Stimulated activated CD4-positive, alpha-beta T cell treated with anti-CD3 and anti-CD28 coated beads, Interleukin-12 subunit alpha, Interleukin-12 subunit beta, amount 100 ng/mL, for 4 hours (primary cell): Measurements from ENCODE around the gene USP17L27.
"Not testable (repeated sequence)": the region's sequence is repeated elsewhere in the genome, so short reads cannot be mapped to it uniquely, and the experiment has no call there.

Source experiments
- DNase-seq: peaks from one replicate; pipeline ENCODE4 v3.0.0-alpha.2; 2020

USP17L27 gene

DNA sequence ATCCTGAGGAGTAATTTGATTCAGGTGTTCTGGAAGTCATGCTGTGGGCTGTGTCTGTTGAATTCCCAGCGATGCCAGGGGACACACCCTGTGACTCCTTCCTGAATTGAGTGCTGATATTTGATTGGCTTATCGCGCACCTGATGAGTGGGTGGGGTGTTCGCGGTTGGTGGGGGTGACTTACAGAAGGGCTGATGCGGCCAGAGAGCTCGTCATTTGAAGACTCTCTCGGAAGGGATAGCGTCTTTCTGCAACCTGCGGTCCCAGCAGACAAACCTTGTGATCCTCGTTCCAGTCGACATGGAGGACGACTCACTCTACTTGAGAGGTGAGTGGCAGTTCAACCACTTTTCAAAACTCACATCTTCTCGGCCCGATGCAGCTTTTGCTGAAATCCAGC is at the start of gene USP17L27:
Gene USP17L27, plus strand, starts transcription at position 301 of the 400 bp plus-strand sequence. Its CDS starts 0 bp downstream, at position 301.
- not testable (repeated sequence) for DNase-seq

DNA sequence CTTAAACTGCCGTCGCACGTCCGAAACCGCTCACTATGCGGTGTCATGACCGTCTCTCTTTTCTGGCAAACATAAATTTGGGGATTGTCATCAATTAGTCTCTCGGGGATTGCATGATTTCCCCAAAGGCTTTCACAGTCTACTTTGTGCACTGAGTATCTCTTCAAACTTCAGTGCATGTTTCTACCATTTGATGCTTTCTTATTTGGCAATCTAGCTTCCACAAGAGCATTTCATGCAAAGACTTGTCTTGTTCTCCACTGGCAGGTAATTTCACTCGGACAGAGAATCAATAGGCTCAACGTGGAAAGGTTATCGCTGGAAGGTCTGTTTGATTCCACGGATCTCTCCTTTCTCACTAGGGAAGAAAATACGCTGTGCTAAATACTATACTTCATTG is 19.8 kb upstream of the USP17L27 start:
- not testable (repeated sequence) for DNase-seq

DNA sequence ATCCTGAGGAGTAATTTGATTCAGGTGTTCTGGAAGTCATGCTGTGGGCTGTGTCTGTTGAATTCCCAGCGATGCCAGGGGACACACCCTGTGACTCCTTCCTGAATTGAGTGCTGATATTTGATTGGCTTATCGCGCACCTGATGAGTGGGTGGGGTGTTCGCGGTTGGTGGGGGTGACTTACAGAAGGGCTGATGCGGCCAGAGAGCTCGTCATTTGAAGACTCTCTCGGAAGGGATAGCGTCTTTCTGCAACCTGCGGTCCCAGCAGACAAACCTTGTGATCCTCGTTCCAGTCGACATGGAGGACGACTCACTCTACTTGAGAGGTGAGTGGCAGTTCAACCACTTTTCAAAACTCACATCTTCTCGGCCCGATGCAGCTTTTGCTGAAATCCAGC is 19.1 kb upstream of the USP17L27 start, which contains the start of gene USP17L24:
Gene USP17L24, plus strand, starts transcription at position 301 of the 400 bp plus-strand sequence. Its CDS starts 0 bp downstream, at position 301.
- not testable (repeated sequence) for DNase-seq

GRCh38 chr4:9329611-9330010 is 14.3 kb upstream of the USP17L27 start, which contains the start of gene USP17L25:
Gene USP17L25, plus strand, starts transcription at chr4:9329911. Its CDS starts 0 bp downstream, at chr4:9329911.
- not testable (repeated sequence) for DNase-seq

- not testable (repeated sequence) for DNase-seq
Measured at GRCh38 chr4:9334358-9334757, 9.6 kb upstream of the USP17L27 start, which contains the start of gene USP17L26. Gene USP17L26, plus strand, starts transcription at chr4:9334658. Its CDS starts 0 bp downstream, at chr4:9334658.

DNA sequence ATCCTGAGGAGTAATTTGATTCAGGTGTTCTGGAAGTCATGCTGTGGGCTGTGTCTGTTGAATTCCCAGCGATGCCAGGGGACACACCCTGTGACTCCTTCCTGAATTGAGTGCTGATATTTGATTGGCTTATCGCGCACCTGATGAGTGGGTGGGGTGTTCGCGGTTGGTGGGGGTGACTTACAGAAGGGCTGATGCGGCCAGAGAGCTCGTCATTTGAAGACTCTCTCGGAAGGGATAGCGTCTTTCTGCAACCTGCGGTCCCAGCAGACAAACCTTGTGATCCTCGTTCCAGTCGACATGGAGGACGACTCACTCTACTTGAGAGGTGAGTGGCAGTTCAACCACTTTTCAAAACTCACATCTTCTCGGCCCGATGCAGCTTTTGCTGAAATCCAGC is 4.8 kb upstream of the USP17L27 start, which contains the start of gene USP17L5:
Gene USP17L5, plus strand, starts transcription at position 301 of the 400 bp plus-strand sequence. Its CDS starts 0 bp downstream, at position 301.
- DNase-seq: not testable (repeated sequence)

DNA sequence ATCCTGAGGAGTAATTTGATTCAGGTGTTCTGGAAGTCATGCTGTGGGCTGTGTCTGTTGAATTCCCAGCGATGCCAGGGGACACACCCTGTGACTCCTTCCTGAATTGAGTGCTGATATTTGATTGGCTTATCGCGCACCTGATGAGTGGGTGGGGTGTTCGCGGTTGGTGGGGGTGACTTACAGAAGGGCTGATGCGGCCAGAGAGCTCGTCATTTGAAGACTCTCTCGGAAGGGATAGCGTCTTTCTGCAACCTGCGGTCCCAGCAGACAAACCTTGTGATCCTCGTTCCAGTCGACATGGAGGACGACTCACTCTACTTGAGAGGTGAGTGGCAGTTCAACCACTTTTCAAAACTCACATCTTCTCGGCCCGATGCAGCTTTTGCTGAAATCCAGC is 4.6 kb downstream of the USP17L27 start, which contains the start of gene USP17L28:
Gene USP17L28, plus strand, starts transcription at position 301 of the 400 bp plus-strand sequence. Its CDS starts 0 bp downstream, at position 301.
- DNase-seq: not testable (repeated sequence)

DNA sequence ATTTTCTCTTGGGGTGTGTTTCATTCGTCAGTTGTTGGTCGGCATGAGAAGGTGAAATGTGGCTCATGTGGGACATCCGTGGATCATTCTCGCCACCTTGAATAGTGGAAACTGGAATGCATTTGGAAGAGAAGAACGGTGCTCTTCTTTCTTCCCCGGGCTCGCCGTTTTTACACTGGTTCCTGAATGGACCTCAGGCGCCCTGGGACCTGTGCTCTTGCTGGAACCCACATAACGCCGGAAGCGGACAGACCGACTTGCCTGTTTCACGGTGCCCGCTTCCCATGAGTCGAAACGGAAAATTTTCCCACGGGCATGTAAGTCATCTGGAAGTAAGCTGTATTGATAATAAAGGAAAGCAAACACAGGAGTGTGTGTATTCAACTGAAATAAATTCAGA is 6.9 kb downstream of the USP17L27 start:
- not testable (repeated sequence) for DNase-seq

DNA sequence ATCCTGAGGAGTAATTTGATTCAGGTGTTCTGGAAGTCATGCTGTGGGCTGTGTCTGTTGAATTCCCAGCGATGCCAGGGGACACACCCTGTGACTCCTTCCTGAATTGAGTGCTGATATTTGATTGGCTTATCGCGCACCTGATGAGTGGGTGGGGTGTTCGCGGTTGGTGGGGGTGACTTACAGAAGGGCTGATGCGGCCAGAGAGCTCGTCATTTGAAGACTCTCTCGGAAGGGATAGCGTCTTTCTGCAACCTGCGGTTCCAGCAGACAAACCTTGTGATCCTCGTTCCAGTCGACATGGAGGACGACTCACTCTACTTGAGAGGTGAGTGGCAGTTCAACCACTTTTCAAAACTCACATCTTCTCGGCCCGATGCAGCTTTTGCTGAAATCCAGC is 9.4 kb downstream of the USP17L27 start, which contains the start of gene USP17L29:
Gene USP17L29, plus strand, starts transcription at position 301 of the 400 bp plus-strand sequence. Its CDS starts 0 bp downstream, at position 301.
- not testable (repeated sequence) for DNase-seq

DNA sequence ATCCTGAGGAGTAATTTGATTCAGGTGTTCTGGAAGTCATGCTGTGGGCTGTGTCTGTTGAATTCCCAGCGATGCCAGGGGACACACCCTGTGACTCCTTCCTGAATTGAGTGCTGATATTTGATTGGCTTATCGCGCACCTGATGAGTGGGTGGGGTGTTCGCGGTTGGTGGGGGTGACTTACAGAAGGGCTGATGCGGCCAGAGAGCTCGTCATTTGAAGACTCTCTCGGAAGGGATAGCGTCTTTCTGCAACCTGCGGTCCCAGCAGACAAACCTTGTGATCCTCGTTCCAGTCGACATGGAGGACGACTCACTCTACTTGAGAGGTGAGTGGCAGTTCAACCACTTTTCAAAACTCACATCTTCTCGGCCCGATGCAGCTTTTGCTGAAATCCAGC is 18.9 kb downstream of the USP17L27 start, which contains the start of gene USP17L30:
Gene USP17L30, plus strand, starts transcription at position 301 of the 400 bp plus-strand sequence. Its CDS starts 0 bp downstream, at position 301.
- DNase-seq: not testable (repeated sequence)

DNA sequence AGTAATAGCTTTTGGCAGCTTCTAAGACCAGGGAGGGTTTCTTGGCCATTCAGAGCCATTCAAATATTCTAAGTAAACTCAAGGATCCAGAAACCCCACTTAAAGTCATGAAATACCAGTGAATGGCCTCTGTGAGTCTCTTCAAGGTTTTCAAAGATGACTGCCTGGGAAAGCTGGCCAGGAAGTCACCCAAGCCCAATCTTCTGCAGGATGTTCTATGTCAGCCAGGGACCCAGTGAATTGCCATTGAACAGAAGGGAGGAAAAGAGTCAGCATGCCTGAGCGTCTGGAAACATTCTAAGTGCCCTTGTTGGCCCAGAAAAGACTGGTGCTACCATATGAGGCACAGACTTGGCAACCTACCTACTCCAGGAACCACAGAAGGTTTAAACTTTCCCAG is 35.9 kb downstream of the USP17L27 start:
- DNase-seq: not testable (repeated sequence)

DNA sequence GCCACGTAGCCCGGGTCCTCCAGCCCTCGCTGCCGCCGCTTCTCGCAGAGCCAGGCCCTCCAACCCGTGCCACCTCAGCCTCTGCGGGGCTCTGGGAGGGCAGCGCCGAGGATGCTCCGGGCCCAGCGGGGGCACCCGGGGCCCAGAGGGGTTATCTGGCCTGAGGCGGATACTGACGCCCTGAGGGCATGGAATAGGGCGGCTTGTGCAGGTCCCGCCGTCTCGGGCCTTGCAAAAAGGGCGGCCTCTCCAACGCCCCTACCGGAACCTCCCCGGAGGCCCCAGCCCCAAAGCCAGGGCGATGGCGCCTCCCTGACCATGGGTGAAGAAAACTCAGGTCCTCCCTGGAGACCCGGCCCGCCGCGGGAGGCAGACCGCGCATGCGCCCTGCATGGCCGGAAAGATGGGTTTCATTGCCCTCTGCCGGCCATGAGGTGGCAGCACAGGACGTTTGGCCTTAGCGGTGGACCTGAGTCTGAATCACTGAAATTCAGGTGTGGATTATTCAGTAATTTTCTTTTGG is 37.1 kb downstream of the USP17L27 start:
- DNase-seq: peak; percentile 56

DNA sequence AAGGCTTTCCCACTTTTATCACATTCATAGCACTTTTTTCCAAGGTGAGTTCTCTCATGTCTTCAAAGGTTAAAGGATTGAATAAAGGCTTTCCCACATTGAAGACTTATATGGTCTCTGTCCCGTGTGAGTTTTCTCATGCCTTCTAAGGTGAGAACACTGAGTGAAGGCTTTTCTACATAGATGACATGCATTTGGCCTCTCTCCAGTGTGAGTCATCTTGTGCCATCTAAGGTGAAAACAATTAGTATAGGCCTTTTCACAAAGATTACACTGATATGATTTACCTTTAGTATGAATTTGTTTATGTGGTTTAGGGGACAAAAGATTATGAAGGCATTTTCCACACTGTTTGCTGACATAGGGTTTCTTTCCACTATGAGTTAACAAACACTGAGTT is 40.2 kb downstream of the USP17L27 start:
- DNase-seq: no peak

DNA sequence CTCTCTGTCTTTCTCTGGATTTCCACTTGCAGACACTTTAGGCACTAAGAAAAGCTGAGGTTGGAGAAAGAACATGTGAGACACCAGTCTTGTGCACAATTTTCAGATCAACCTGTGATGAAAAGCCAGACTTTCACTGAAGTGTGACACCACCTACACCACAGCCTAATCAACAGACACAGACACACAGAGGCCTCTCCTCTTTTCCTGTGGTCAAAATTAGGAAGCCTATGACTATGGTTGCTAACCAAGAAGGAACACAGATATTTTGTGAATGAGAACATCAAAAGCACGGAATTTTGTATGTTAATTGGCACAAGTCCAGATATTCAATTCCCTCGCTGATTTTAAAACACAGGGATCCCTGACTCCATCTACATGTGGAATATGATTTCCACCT is 45.1 kb downstream of the USP17L27 start:
- DNase-seq: not testable (repeated sequence)
